COR-L47 (cell line): Measurements from ENCODE around the gene B4GALT2.

ENCODE experiments used
- DNase-seq: peaks from one replicate; lab custom pipeline; 2025; lab: John Stamatoyannopoulos, UW

B4GALT2 gene

DNA sequence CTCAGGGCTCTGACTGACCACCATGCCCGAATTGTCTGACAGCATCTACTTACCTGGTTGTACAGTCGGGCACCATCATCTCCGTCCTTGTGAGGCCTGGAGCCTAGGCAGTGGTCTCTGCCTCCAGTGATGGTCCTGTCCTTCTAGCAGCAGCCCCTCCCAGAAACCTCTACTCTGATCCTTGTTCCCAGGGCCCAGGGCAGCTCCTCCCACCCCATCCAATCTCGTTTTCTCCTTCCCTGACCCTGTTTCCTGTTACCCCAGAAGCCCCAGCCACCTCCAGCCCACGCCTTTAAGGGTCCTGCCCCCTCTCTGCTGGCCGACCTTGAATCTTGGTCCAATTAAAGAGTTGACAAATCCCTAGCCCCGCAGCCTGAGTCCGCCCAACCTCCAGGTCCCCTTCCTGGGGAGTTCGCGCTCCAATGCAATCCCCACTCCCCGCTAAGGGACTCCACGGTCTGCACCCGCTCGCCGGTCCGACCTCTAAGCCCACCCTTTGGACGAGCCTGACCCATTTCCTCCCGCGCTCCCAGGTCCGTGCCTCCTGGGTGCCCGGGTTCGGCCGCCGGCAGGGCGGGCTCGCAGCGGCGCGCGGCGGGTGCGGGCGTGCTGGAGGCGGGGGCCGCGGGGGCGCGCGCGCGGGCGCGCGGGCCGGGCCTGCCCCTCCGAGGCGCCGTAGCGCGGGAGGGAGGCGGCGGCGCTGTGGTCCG is at the start of gene B4GALT2:
Gene B4GALT2 (plus strand): TSS at position 660 of the 710 bp plus-strand sequence. CDS start 1,951 bp downstream, outside the sequence.
- DNase-seq: peak; percentile 24

DNA sequence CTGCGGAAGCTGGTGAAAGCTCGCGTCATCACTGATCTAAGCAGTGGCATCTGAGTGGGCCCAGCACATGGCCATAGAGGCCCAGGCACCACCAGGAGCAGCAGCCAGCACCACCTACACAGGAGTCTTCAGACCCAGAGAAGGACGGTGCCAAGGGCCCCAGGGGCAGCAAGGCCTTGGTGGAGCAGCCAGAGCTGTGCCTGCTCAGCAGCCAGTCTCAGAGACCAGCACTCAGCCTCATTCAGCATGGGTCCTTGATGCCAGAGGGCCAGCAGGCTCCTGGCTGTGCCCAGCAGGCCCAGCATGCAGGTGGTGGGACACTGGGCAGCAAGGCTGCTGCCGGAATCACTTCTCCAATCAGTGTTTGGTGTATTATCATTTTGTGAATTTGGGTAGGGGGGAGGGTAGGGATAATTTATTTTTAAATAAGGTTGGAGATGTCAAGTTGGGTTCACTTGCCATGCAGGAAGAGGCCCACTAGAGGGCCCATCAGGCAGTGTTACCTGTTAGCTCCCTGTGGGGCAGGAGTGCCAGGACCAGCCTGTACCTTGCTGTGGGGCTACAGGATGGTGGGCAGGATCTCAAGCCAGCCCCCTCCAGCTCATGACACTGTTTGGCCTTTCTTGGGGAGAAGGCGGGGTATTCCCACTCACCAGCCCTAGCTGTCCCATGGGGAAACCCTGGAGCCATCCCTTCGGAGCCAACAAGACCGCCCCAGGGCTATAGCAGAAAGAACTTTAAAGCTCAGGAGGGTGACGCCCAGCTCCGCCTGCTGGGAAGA is 48.7 kb upstream of the B4GALT2 start:
- DNase-seq: no peak

- no peak for DNase-seq
These were observed 48.1 kb upstream of the B4GALT2 start for GRCh38 chr1:43930949-43931275.

DNA sequence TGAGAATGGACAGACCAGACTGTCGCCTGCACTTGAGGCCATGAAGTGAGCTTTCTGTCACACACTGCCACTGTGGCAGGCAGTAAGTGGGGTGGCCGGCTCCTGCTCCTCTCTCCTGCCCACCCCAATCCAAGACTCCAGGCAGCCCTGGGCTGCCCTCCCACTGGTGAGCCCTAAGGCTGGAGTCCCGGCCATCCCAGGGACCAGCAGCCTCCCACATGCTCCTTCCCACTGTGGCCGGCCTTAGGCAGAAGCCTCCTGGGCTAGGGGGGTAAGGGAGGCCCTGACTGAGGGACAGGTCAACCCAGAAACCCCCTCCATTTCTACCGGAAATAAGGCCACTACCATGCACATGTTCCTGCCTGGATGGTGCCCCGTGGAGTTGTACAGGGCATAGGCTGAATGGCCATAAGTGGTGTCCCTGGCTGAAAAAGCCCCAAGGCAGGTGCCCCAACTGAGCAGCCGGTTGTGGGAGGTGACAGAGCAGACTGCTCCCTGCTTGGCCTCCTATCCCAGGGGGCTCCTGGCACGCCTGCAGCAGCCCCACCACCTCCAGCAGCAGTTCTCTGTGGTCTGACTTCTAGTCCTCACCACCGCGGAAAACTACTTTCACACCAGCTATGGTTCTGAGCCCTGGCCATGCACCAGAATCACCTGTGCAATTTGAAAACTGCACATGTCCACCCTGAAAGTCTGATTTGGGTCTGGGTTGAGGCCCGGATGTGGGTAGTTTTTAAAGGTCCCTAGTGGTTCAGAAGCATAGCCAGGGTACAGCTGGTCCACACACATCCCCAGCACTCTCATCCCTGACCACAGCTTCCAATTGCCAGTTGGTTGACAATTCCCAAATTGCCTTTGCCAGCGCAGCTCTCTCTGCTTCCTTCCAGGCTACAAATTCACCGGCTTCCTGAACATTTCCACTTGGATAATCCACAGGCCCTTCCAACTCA is 47.0 kb upstream of the B4GALT2 start:
- DNase-seq: no peak

DNA sequence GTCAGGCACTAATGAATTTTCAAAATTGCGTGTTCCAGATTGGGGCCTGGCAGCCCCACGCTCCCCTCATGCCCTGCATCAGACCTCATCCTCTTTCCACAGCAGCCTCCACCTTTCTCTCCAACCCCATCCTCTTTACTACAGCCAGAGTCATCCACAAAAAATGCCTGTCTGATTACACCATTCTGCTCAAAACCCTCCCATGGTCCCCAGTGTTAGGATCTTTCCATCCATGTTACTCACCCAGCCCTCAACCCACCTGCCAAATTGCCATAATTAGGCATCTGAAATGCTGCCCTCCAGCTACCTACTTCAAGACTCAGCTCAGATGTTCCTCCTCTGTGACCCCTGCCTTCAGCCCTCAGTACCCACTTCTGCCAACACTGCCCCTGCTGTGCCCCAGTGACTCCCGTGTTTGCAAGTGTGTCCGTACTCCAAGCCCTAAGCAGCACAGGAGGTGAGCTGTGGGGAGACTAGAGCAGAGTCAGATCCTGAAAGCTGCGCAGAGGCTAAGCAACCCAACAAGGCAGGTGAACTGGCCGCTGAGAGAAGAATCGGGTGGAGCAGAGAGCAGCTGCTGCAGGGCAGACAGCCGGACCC is 46.1 kb upstream of the B4GALT2 start:
- no peak for DNase-seq

DNA sequence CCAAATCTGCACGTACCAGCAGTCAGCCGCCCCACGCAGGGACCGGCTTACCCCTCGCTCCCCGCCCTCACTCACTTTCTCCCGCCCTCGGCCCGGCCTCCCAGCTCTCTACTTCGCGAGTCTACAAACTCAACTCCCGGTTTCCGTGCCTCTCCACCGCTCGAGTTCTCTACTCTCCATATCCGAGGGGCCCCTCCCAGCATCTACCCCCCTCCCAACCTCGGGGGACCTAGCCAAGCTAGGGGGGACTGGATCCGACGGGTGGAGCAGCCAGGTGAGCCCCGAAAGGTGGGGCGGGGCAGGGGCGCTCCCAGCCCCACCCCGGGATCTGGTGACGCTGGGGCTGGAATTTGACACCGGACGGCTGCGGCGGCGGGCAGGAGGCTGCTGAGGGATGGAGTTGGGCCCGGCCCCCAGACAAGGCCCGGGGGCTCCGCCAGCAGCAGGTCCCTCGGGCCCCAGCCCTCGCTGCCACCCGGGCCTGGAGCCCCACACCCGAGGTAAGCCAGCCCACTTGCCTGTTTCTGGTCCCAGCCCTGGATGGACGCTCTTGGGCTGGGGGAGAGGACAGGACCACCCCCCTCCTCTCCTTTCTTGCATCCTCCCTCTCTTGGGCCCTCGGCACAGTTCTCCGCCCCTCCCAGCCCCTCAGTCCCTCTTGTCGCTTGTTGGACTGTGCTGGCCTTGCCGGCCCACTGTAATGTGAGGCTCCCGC is 45.5 kb upstream of the B4GALT2 start, which contains the start of gene ARTN:
Gene ARTN (plus strand): TSS at position 416 of the 715 bp plus-strand sequence. CDS start 1,856 bp downstream, outside the sequence.
- DNase-seq: no peak

- peak; percentile 29 for DNase-seq
These were observed 44.7 kb upstream of the B4GALT2 start for GRCh38 chr1:43934101-43934985.

- DNase-seq: no peak
These were observed 44.1 kb upstream of the B4GALT2 start for GRCh38 chr1:43934986-43935324.

DNA sequence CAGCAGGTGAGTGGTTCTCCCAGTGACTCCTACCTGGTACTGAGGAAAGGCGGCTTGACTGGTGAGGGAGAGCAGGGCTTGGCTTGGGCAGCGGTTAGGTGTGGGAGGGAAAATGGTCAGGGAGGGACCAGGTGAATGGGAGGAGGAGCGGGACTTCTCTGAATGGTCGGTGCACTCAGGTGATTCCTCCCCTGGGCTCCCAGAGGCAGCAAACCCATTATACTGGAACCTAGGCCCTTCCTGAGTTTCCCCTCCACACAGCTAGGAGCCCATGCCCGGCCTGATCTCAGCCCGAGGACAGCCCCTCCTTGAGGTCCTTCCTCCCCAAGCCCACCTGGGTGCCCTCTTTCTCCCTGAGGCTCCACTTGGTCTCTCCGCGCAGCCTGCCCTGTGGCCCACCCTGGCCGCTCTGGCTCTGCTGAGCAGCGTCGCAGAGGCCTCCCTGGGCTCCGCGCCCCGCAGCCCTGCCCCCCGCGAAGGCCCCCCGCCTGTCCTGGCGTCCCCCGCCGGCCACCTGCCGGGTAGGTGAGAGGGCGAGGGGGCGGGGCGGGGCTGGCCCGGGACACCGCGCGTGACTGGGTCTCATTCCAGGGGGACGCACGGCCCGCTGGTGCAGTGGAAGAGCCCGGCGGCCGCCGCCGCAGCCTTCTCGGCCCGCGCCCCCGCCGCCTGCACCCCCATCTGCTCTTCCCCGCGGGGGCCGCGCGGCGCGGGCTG is 43.1 kb upstream of the B4GALT2 start:
- no peak for DNase-seq

- no peak for DNase-seq
These were observed 42.4 kb upstream of the B4GALT2 start for GRCh38 chr1:43936431-43937151.

DNA sequence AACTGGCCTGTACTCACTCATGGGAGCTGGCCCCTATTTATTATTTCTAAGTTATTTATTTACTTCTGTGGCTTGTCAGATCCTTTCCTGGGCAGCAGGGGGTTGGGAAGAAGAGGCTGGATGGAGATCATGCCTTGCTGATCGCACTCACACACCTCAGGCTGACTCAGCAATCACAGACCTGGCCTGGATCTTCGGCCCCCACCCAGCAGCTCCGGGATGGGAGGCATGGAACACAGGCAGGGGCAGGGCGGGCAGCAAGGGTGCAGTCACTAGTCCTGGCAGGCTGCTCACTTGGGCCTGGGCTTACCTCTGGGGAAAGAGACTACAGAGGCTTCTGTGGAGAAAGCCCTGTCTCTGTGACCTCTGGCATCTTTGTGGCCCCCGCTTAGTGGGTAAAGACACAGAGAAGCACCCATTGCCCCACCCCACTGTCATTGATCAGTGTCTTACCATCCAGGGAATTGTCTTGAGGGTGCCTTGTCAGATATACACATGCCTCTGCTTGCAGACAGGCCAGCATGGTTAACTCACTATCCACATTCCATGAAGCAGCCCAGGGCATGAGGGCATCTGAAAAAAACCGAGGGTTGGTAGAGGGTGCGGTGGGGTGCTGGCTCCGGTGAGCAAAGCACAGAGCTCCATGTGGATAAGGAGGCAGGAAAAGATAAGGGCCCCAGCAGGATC is 41.7 kb upstream of the B4GALT2 start:
- no peak for DNase-seq

DNA sequence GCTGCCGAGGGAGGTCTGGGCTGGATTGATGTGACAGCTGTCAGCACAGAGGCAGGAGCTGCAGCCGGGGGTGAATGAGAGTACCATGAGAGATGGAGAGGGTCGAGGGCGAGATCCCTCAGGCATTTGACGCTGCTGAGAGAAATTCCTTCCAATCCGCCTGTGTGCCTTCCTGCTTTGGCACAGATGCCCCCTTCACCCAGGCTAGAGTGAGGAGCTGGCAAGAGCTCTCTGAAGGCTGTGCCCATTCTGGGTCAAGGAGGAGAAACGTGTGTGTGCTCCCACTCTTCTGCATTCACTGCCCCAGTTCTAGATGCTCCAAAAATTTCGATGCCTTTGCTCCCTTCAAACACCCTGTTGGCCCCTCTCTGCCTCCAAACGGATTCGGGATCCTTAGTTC is 40.6 kb upstream of the B4GALT2 start:
- no peak for DNase-seq

GRCh38 chr1:43938892-43939587 is 40.0 kb upstream of the B4GALT2 start:
- DNase-seq: no peak

GRCh38 chr1:43942411-43942810 is 36.6 kb upstream of the B4GALT2 start:
- DNase-seq: no peak

- DNase-seq: no peak
These were observed 34.1 kb upstream of the B4GALT2 start for GRCh38 chr1:43944860-43945259.

GRCh38 chr1:43945674-43946235 is 33.3 kb upstream of the B4GALT2 start:
- no peak for DNase-seq
